A549 (cell line): ENCODE results near the gene TCTA. TPM values are rescaled to one million over a fixed set of nuclear protein-coding genes. Genes with fewer than 3 reads are reported as not detected.

Source experiments
- ATAC-seq, 2 experiments: fragments of 200-7000 bp in 1 of 2; fragments of >200 bp in 1 of 2; cut with Nextera tagmentation in 1 of 2; cut with Tn5 transposase in 1 of 2; 3 replicates each; pipeline versions ENCODE4 v1.8.0 to v1.9.1; 2018 to 2020; ENCODE audit warnings: mild to moderate bottlenecking in 1 of 2, moderate library complexity in 1 of 2
- CTCF ChIA-PET: fragments of 300-600 bp; sonication (Branson Sonifier 250); formaldehyde crosslinking; extraction: SDS; loops from one replicate; lab custom pipeline; 2021; ENCODE audit warnings: antibody characterized with exemption, inconsistent platforms; lab: Yijun Ruan, JAX
- POLR2A ChIA-PET: fragments of 350-600 bp; formaldehyde crosslinking; extraction: SDS; loops from one replicate; lab custom pipeline; 2021; ENCODE audit warnings: antibody characterized with exemption, inconsistent platforms; lab: Yijun Ruan, JAX
- DNase-seq, 2 experiments: peaks; one replicate each; pipeline versions ENCODE4 v3.0.0 to v3.0.0-alpha.2; 2011 to 2016; ENCODE audit warnings: low read depth in 1 of 2, low spot score in 1 of 2
- FAIRE-seq: peaks from 2 replicates; lab custom pipeline; 2011; peaks lifted over from hg19 to GRCh38; lab: Jason Lieb, UNC
- H3K27ac ChIP-seq, 2 experiments: fragments of >200 bp; sonication (Bioruptor Twin); formaldehyde crosslinking; 3 replicates each; pipeline ENCODE4 v1.5.1; 2016 to 2017
- H3K4me1 ChIP-seq: fragments of >200 bp; sonication (Bioruptor Twin); formaldehyde crosslinking; 3 replicates; pipeline ENCODE4 v1.6.1; 2016
- H3K4me2 ChIP-seq: fragments of >200 bp; sonication (Bioruptor Twin); formaldehyde crosslinking; 3 replicates; pipeline ENCODE4 v1.6.1; 2016
- H3K4me3 ChIP-seq: fragments of >200 bp; sonication (Bioruptor Twin); formaldehyde crosslinking; 3 replicates; pipeline ENCODE4 v1.5.1; 2016
- H3K9me3 ChIP-seq: fragments of >200 bp; sonication (Bioruptor Twin); formaldehyde crosslinking; 3 replicates; pipeline ENCODE4 v1.6.1; 2016
- ATOH8 ChIP-seq: fragments of 250-450 bp; sonication (Bioruptor Pico); IDR thresholded peaks from 2 replicates; pipeline ENCODE4 v1.5.0; 2020; ENCODE audit warnings: low read depth, mild to moderate bottlenecking, moderate library complexity
- BCL3 ChIP-seq: fragments of >200 bp; sonication (Bioruptor Twin); formaldehyde crosslinking; IDR thresholded peaks from 3 replicates; pipeline ENCODE4 v1.6.1; 2016
- BHLHE40 ChIP-seq: IDR thresholded peaks from 2 replicates; pipeline ENCODE4 v1.6.1; 2012; ENCODE audit warnings: low read depth, low read length, inconsistent platforms
- CBX8 ChIP-seq: fragments of 200-600 bp; sonication (generic); IDR thresholded peaks from 2 replicates; pipeline ENCODE4 v1.6.1; 2016
- CEBPB ChIP-seq, 2 experiments: fragments of >200 bp in 1 of 2; sonication (Bioruptor Twin) in 1 of 2; formaldehyde crosslinking in 1 of 2; IDR thresholded peaks; 2 replicates each; pipeline ENCODE4 v1.6.1; 2012 to 2016
- CHD2 ChIP-seq: fragments of 150-350 bp; IDR thresholded peaks from 2 replicates; pipeline ENCODE4 v1.6.1; 2014; ENCODE audit warnings: low read length; ENCODE audit not compliant: partially characterized antibody
- CHD4 ChIP-seq: fragments of 200-600 bp; sonication (generic); IDR thresholded peaks from 2 replicates; pipeline ENCODE4 v1.6.1; 2016; ENCODE audit warnings: antibody characterized with exemption, mild to moderate bottlenecking, borderline replicate concordance
- EHMT2 ChIP-seq: fragments of 200-600 bp; sonication (generic); IDR thresholded peaks from 2 replicates; pipeline ENCODE4 v1.6.1; 2016; ENCODE audit warnings: antibody characterized with exemption, low read depth, mild to moderate bottlenecking, moderate library complexity
- ELK1 ChIP-seq: fragments of 150-350 bp; IDR thresholded peaks from 2 replicates; pipeline ENCODE4 v1.6.1; 2014; ENCODE audit warnings: low read depth, mild to moderate bottlenecking, low read length
- FOSL2 ChIP-seq, 2 experiments: fragments of 450-650 bp in 1 of 2; fragments of >200 bp in 1 of 2; sonication (Bioruptor Twin) in 1 of 2; formaldehyde crosslinking; IDR thresholded peaks; 2 replicates each; pipeline versions ENCODE4 v1.5.0 to v1.6.1; 2016 to 2020; ENCODE audit warnings: mild to moderate bottlenecking in 1 of 2, moderate library complexity in 1 of 2
- HMGXB4 ChIP-seq: fragments of 250-450 bp; sonication (Bioruptor Pico); IDR thresholded peaks from 2 replicates; pipeline ENCODE4 v1.5.0; 2021; ENCODE audit warnings: mild to moderate bottlenecking, moderate library complexity, borderline replicate concordance
- HOXB13 ChIP-seq: fragments of 250-450 bp; sonication (Bioruptor Pico); IDR thresholded peaks from 2 replicates; pipeline ENCODE4 v1.5.0; 2020; ENCODE audit warnings: low read depth, mild to moderate bottlenecking, moderate library complexity
- HOXB5 ChIP-seq: fragments of 250-450 bp; sonication (Bioruptor Pico); IDR thresholded peaks from 2 replicates; pipeline ENCODE4 v1.5.0; 2020; ENCODE audit warnings: mild to moderate bottlenecking, moderate library complexity
- JUNB ChIP-seq: fragments of >200 bp; sonication (Bioruptor Twin); formaldehyde crosslinking; IDR thresholded peaks from 2 replicates; pipeline ENCODE4 v1.6.1; 2016
- MAFK ChIP-seq: fragments of 450-650 bp; IDR thresholded peaks from 2 replicates; pipeline ENCODE4 v1.6.1; 2014; ENCODE audit not compliant: partially characterized antibody
- MYC ChIP-seq: IDR thresholded peaks from 2 replicates; pipeline ENCODE4 v1.6.1; 2012; ENCODE audit warnings: mild to moderate bottlenecking, inconsistent platforms, low read length, improper control_type of control experiment, borderline replicate concordance
- NPAS2 ChIP-seq: fragments of 250-450 bp; sonication (Bioruptor Pico); IDR thresholded peaks from 2 replicates; pipeline ENCODE4 v1.8.0; 2022; ENCODE audit warnings: mild to moderate bottlenecking, moderate library complexity, borderline replicate concordance
- POLR2A ChIP-seq: IDR thresholded peaks from 2 replicates; pipeline ENCODE4 v1.6.1; 2012; ENCODE audit warnings: mild to moderate bottlenecking, low read length
- RAD21 ChIP-seq, 2 experiments: fragments of >200 bp in 1 of 2; sonication (Bioruptor Twin) in 1 of 2; formaldehyde crosslinking in 1 of 2; IDR thresholded peaks in 1 of 2; conservative IDR thresholded peaks in 1 of 2; 2 replicates in 1 of 2; 3 replicates in 1 of 2; pipeline ENCODE4 v1.6.1; 2012 to 2018; ENCODE audit warnings: inconsistent platforms in 1 of 2
- RARB ChIP-seq: fragments of 250-450 bp; sonication (Bioruptor Pico); IDR thresholded peaks from 2 replicates; pipeline ENCODE4 v1.8.0; 2021; ENCODE audit warnings: mild to moderate bottlenecking, moderate library complexity
- RCOR1 ChIP-seq: fragments of 150-350 bp; IDR thresholded peaks from 2 replicates; pipeline ENCODE4 v1.6.1; 2014; ENCODE audit warnings: antibody characterized with exemption, low read length, low read depth
- RNF2 ChIP-seq: fragments of 200-600 bp; sonication (generic); IDR thresholded peaks from 2 replicates; pipeline ENCODE4 v1.6.1; 2016; ENCODE audit warnings: low read depth, mild to moderate bottlenecking, antibody characterized with exemption, moderate library complexity, borderline replicate concordance
- SMC3 ChIP-seq: fragments of >200 bp; sonication (Bioruptor Twin); formaldehyde crosslinking; IDR thresholded peaks from 3 replicates; pipeline ENCODE4 v1.6.1; 2018; ENCODE audit warnings: inconsistent platforms
- SREBF2 ChIP-seq: fragments of 450-650 bp; IDR thresholded peaks from 2 replicates; pipeline ENCODE4 v1.6.1; 2014; ENCODE audit warnings: mild to moderate bottlenecking, moderate library complexity
- TFCP2L1 ChIP-seq: fragments of 250-450 bp; sonication (Bioruptor Pico); IDR thresholded peaks from 2 replicates; pipeline ENCODE4 v1.5.0; 2021; ENCODE audit warnings: mild to moderate bottlenecking
- TP53 ChIP-seq: fragments of 250-450 bp; sonication (Bioruptor Pico); IDR thresholded peaks from 2 replicates; pipeline ENCODE4 v1.5.0; 2021; ENCODE audit warnings: mild to moderate bottlenecking, moderate library complexity
- USF2 ChIP-seq: fragments of 450-650 bp; IDR thresholded peaks from 2 replicates; pipeline ENCODE4 v1.6.1; 2014; ENCODE audit warnings: antibody characterized with exemption
- ZNF302 ChIP-seq: fragments of 250-450 bp; sonication (Bioruptor Pico); IDR thresholded peaks from 2 replicates; pipeline ENCODE4 v1.9.0; 2021; ENCODE audit warnings: inconsistent platforms, mild to moderate bottlenecking, moderate library complexity
- ZSCAN20 ChIP-seq: fragments of 250-450 bp; sonication (Bioruptor Pico); IDR thresholded peaks from 2 replicates; pipeline ENCODE4 v1.8.0; 2022; ENCODE audit warnings: mild to moderate bottlenecking, moderate library complexity
- WGBS: methylation state at CpG from one replicate; pipeline ENCODE4 v1.1.6; 2017; ENCODE audit errors: missing lambda C conversion rate; 5-methylcytosine and 5-hydroxymethylcytosine counted together
- polyA plus RNA-seq, 4 experiments: library from polyadenylated mRNA; depleted of rRNA in 3 of 4; stranded (reverse); fragments of >200 nt; fragmentation: RNase III in 1 of 4; extraction: RNeasy Plus Mini Kit Qiagen cat#74134 plus additional on column Dnase treatment in 1 of 4; gene quantifications; 2 replicates in 3 of 4; 3 replicates in 1 of 4; pipeline ENCODE4 v1.2.3, GENCODE V29; 2011 to 2017

TCTA gene
- polyA plus RNA-seq, 2 of the 4 experiments (the other 2 are of a cell fraction) = 14.6 to 14.8 TPM

- POLR2A ChIA-PET = interaction anchor here (0.6 to 1.1 kb wide), 2 partner anchors 28 to 41 kb away, joined by 3 to 4 read pairs; partner anchors contain the start of gene GPX1
- Histone ChIP-seq H3K27ac (no peak overlapping the region), H3K4me1 (peaks cover 18% of the 10 kb centered on the region; the same call in 1 of the 3 replicates), H3K9me3 (no peaks in the 10 kb centered on the region)
- no peak for FAIRE-seq
- no peak for TF ChIP-seq SREBF2
- TF ChIP-seq FOSL2 (IDR thresholded peaks at IDR 0.05) = no peak
- no peak for TF ChIP-seq FOSL2 (CRISPR knock-in tag; IDR thresholded peaks at IDR 0.05)
- TF ChIP-seq HOXB5 (CRISPR knock-in tag) = no peak
- no peak for TF ChIP-seq HOXB13
- no peak for TF ChIP-seq SMC3
- TF ChIP-seq ATOH8 (CRISPR knock-in tag) = no peak
- no peak for TF ChIP-seq ELK1
- TF ChIP-seq CHD4 = no peak
- no peak for TF ChIP-seq TFCP2L1
- TF ChIP-seq ZNF302 (CRISPR knock-in tag) = no peak
- TF ChIP-seq JUNB = no peak
- TF ChIP-seq CHD2 = no peak
- TF ChIP-seq, all 56 proteins: peak for 0
- DNase-seq (no peak), ATAC-seq (peak; percentile 45 to 62; a peak in 5 of 6 replicates)
- no peak overlapping the region for H3K4me2 ChIP-seq
- 90% methylated on average over 3 of the region's 3 CpGs for WGBS
- no peak overlapping the region for H3K4me3 ChIP-seq
- CTCF ChIA-PET = interaction anchor here (0.5 to 0.6 kb wide), 2 partner anchors 7 to 30 kb away, joined by 3 to 4 read pairs; no protein-coding TSS in a partner anchor
Observed at GRCh38 chr3:49399461-49399860, 12.8 kb upstream of the TCTA start.

GRCh38 chr3:49401766-49402165 is 10.5 kb upstream of the TCTA start:
- Histone ChIP-seq H3K9me3 (no peaks in the 10 kb centered on the region), H3K27ac (no peak overlapping the region), H3K4me1 (peaks cover 32% of the 10 kb centered on the region; the same call in 2 of the 3 replicates), H3K4me2 (no peak overlapping the region), H3K4me3 (no peak overlapping the region)
- ChIA-PET CTCF (interaction anchor here (1.0 to 1.3 kb wide), 2 partner anchors 42 to 48 kb away, joined by 3 read pairs; no protein-coding TSS in a partner anchor), POLR2A (no interaction called here)
- 82% methylated on average over 2 of the region's 2 CpGs for WGBS
- ATAC-seq = no peak
- FAIRE-seq = no peak
- DNase-seq = no peak
- TF ChIP-seq BHLHE40 (no peak), CEBPB (IDR thresholded peaks at IDR 0.05) (no peak), EHMT2 (no peak), TP53 (CRISPR knock-in tag) (no peak), HOXB5 (CRISPR knock-in tag) (no peak), RCOR1 (no peak), MAFK (no peak), BCL3 (no peak), POLR2A (no peak)

GRCh38 chr3:49403891-49404290 is 8.3 kb upstream of the TCTA start:
- ChIA-PET CTCF (interaction anchor here (1.2 kb wide), 1 partner anchor 45 kb away, joined by 5 read pairs; no protein-coding TSS in a partner anchor), POLR2A (no interaction called here)
- Histone ChIP-seq H3K27ac (no peak overlapping the region), H3K4me1 (peaks cover 46% of the 10 kb centered on the region; the same call in 2 of the 3 replicates), H3K9me3 (no peaks in the 10 kb centered on the region), H3K4me3 (no peak overlapping the region), H3K4me2 (no peak overlapping the region)
- 96% methylated on average over 5 of the region's 5 CpGs for WGBS
- FAIRE-seq (no peak), ATAC-seq (no peak), DNase-seq (no peak)
- TF ChIP-seq BHLHE40 (no peak), RAD21 (conservative IDR thresholded peaks at IDR 0.05 in 1 of 2, IDR thresholded peaks at IDR 0.05 in 1 of 2) (no peak), RNF2 (no peak), TP53 (CRISPR knock-in tag) (no peak), ZNF302 (CRISPR knock-in tag) (no peak), MYC (no peak), NPAS2 (CRISPR knock-in tag) (no peak), HOXB5 (CRISPR knock-in tag) (no peak), HMGXB4 (CRISPR knock-in tag) (no peak), USF2 (no peak), ZSCAN20 (no peak), RARB (no peak), CHD4 (no peak), RCOR1 (no peak), CBX8 (no peak)
